ENCODE measurements around the gene RSBN1L.

DNA sequence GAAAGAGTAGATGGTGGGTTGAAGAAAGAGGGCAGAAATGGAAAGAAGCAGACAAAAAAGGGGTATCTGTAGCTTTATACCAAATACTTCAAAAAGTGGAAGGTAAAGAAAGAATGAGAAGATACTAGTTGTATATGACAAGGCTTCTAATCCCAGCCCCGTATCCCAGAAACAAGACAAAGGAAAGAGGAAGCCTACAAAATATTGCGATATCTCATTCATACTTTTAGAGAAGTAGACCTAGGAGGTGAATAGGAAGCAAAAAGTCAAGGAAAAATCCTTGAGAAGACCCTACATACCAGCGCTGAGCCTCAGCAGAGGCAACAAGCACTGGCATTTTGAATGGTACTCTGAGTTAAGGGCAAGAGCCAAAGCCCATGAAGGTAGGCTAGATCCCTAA lies 128.9 kb downstream of the RSBN1L start:
- TF ChIP-seq POLR2A (IDR thresholded peaks at IDR 0.05) (no peak), POLR2AphosphoS5 (IDR thresholded peaks at IDR 0.05) (no peak), EP300 (IDR thresholded peaks at IDR 0.05; ENCODE audit: low read depth) (no peak)
- TF ChIP-seq, protein P1, sequence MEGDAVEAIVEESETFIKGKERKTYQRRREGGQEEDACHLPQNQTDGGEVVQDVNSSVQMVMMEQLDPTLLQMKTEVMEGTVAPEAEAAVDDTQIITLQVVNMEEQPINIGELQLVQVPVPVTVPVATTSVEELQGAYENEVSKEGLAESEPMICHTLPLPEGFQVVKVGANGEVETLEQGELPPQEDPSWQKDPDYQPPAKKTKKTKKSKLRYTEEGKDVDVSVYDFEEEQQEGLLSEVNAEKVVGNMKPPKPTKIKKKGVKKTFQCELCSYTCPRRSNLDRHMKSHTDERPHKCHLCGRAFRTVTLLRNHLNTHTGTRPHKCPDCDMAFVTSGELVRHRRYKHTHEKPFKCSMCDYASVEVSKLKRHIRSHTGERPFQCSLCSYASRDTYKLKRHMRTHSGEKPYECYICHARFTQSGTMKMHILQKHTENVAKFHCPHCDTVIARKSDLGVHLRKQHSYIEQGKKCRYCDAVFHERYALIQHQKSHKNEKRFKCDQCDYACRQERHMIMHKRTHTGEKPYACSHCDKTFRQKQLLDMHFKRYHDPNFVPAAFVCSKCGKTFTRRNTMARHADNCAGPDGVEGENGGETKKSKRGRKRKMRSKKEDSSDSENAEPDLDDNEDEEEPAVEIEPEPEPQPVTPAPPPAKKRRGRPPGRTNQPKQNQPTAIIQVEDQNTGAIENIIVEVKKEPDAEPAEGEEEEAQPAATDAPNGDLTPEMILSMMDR (IDR thresholded peaks at IDR 0.05) = no peak

Measured in transverse colon (tissue), 4 donors.